ENCODE data around the gene CNIH3.
"Not testable (repeated sequence)": the region's sequence is repeated elsewhere in the genome, so short reads cannot be mapped to it uniquely, and the experiment has no call there.

CNIH3 gene

DNA sequence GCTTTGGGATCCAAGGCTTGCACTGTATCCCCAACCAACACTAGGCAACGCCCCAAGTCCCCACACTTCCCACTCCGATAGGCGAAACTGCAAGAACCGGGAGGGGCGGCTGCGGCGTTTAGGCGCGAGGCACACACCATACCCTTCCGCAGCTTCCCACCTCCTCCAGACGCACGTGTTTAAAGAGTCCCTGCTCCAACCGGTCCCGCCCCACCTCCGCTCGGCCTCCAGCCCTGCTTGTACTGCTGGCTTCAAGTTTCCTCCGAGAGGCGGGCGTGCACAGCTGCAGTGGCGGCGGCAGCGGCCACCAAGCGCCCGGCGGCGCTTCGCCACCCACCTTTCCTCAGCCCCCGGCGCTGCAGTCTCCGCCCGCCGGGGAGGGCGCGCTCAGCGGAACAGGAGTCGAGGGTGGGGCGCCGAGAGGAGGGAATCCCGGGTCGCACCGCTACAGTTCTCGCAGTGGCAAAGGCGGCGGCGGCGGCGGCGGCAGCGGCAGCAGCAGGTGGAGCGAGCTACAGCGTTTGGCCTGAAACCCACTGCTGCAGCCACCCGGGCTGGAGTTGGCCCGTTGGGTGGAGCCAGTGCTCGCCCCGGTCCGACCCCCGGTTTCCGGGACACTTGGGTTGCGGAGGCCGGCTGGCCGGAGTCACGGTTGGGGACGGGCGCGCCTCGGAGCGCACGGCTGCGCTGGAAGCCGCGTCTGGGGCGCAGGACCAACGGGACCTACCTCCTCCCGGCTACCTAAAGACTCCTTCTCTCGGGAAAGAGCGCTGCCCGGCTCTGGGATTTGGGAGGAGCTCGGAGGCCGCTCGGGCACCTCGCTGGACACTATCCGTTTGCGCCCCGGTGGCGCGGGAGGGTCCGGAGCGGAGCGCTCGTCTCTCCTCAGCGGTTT, at the start of gene CNIH3:
TSS of gene CNIH3 (plus strand) at position 457 of the 895 bp plus-strand sequence. CDS start 858 bp downstream, outside the sequence.
- FAIRE-seq = no peak

DNA sequence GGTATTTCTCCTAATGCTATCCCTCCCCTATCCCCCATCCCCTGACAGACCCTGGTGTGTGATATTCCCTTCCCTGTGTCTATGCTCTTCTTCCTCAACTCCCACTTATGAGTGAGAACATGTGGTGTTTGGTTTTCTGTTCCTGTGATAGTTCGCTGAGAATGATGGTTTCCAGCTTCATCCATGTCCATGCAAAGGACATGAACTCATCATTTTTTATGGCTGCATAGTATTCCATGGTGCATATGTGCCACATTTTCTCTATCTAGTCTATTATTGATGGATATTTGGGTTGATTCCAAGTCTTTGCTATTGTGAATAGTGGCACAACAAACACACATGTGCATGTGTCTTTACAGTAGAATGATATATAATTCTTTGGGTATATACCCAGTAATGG, 49.6 kb upstream of the CNIH3 start:
- FAIRE-seq = not testable (repeated sequence)

DNA sequence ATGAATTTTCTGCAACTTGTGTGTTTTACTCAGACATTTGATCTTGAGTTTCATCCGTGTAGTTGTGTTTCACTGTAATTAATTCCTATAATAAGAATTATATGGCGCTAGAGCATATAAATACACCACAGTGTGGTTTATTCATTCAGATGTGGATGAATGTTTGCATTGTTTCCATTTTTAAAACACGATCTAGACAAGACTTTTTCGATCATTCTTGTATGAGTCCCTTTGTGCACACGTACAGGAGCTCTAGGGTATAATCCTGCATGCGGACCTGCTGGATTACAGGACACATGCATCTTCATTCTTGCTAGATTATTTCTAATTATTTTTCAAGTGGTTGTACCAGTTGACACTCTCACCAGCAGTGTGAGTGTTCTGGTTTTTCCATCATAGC, 46.8 kb upstream of the CNIH3 start:
- no peak for FAIRE-seq

DNA sequence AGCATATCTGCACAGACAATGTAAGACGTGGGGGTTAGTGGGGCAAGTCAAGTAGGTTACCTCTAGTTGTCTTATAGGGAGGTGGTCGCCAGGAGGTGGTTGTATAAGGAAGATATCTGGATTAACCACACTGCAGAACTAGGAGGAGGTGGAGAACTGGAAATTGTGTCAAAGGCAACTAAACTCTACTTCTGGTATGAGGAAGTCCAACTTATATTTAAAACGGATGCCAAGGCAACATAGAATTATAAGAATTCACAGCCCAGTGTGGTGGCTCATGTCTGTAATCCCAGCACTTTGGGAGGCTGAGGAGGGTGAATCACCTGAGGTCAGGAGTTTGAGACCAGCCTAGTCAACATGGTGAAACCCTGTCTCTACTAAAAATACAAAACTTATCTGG, 44.1 kb upstream of the CNIH3 start:
- FAIRE-seq = not testable (repeated sequence)

DNA sequence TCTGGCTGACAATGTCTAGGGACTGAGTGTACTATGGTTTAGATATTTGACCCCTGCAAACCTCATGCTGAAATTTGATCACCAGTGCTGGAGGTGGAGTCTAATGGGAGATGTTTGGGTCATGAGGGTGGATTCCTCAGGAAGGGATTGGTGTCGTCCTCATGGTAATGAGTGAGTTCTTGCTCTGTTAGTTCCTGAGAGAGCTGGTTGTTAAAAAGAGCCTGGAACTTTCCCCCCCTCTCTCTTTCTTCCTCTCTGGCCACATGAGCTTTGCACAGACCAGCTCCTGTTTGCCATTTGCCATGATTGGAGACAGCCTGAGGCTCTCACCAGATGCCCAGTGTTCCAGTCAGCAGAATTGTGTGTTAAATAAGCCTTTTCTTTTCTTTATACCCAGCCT, 36.6 kb upstream of the CNIH3 start:
- FAIRE-seq = no peak

DNA sequence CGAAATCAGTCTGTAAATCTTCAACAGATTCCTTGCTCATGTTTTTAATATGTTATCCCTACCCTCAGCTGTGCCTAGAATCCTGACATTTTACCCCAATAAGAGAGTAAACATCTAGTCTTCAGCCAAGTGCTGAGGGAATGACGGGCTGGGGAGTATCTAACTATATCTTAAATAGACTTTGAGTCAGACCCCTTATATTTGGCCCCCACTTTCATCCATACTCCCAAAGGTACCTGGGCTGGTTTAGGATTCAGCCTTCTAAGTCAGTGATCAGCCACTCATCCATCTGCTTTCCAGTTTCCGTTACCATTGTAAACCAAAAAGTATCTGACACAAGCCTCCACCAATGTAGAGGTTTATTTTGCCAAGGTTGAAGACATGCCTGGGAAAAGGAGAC, 36.1 kb upstream of the CNIH3 start:
- no peak for FAIRE-seq

DNA sequence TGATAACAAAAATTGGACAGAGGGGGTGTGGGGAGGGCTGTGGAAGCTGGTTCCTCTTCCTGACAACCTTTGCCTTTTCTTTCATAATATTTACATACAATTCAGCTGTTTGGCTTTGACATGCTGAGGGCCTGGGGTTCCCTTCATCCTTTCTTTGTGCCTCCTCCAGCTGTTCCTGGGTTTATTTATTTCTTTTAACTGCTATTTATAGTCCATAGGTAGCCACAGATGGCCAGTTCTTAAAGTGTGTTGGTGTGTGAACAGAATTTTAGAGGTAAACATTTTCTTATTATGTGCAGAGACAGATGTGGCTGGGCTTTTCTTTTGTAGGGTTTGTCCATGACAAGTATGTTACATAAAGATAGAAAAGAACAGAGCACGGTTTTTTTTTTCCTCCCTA, 34.1 kb upstream of the CNIH3 start:
- FAIRE-seq = no peak

DNA sequence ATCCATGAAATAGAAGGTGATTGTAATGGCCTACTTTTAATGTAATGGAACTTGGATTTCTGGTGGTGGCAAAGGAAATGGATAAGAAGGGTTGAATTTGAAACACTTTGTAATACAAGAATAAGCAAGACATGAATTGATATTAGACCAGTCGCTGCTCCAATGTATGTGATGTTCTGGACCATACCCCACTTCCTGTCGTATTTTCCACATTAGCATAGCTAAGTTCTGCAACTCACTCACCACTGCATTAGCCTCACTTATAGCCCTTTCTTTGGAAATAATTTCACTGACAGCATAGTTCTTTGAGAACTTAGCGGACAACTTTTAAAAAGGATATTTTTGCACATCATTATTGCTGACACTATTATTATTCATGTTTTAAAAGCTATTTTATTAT, 32.3 kb upstream of the CNIH3 start:
- no peak for FAIRE-seq

DNA sequence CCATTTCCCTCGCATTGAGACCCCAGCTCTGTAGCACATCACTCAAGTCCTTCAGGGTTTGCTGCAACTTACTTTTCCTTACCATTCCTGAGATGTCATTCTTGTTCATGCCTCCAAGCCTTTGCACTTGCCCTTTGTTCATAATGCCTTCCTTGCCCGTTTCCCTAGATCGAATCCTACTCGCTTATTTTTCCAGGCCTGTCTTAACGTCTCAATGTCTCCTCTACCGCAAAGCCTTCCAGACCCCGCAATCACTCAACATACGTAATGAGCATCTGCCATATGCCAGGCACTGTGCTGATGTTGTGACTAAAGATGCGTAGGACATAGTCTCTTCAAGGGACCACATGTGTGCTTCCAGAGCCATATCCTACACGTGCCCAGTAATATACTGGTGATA, 31.1 kb upstream of the CNIH3 start:
- FAIRE-seq = no peak

DNA sequence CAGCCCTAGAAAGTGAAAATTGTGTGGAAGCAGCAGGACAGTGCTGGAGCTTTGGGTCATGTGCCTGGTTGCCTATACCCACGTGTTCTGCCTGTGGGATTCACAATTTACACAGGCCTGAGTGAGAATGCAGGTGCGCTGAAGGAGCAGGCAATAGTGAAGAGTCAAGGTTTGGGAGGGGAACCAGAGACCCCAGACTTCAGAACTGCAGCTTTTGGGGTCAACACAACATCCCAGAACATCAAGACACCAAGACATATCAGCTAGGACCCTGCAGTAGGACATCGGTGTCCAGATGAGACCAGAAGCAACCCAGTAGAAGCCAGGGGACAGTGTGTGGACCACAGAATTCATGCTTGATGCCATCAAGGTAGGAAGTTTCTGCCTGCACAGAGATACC, 29.1 kb upstream of the CNIH3 start:
- FAIRE-seq = no peak

DNA sequence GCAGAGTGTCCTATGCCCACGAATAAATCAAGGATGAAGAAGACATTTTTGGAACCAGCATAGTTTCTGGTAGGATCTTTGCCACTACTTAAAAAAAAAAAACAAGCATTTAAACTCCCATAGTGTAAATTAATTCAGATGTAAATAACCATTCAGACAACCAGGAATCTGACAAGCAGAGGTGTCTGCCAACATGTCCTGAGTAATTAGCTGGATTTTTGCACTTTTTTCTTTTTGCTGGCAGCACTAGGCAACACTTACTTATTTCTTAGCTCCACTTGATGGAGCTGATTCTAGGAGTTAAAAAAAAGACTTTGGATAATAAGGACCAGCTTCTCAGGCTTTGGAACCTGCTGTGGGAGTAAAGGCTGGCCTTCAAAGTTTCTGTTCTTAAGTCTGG, 27.6 kb upstream of the CNIH3 start:
- no peak for FAIRE-seq

DNA sequence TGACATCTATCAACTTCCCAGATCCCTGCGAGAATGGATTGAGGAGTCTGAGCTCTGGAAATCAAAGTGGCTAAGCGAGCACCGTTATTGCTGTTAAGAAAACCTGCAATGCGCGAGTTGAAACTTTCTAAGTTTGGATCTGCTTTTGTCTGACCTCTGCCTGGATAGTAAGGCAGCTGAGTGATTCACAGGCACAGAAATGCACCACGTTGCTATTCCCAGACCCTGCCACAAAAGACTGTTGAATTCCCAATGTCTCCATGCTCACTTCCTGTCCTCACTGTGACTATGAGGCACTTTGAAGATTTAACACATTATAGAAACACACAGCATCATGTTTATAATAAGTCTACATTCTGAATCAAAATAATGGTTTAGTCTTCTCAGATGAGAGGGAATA, 27.1 kb upstream of the CNIH3 start:
- FAIRE-seq = no peak

DNA sequence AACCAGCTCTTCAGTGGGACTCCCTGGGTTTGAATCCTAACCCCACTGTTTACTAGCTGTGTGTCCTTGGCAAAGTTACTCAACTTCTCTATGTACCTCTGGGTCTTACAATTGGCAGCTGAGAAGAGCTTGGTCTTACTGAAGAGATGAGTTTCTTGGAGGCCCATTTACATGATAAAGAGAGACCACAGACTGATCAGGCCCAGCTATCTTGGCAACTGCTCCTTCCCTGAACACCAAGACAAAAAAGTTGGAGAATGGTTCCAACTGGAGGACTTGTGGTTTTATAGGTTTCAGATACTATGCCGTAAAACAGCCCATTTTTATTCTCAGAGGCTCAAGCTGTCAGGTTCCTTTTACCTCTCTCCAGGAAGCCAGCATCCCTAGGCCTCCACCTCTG, 24.8 kb upstream of the CNIH3 start:
- FAIRE-seq = no peak

DNA sequence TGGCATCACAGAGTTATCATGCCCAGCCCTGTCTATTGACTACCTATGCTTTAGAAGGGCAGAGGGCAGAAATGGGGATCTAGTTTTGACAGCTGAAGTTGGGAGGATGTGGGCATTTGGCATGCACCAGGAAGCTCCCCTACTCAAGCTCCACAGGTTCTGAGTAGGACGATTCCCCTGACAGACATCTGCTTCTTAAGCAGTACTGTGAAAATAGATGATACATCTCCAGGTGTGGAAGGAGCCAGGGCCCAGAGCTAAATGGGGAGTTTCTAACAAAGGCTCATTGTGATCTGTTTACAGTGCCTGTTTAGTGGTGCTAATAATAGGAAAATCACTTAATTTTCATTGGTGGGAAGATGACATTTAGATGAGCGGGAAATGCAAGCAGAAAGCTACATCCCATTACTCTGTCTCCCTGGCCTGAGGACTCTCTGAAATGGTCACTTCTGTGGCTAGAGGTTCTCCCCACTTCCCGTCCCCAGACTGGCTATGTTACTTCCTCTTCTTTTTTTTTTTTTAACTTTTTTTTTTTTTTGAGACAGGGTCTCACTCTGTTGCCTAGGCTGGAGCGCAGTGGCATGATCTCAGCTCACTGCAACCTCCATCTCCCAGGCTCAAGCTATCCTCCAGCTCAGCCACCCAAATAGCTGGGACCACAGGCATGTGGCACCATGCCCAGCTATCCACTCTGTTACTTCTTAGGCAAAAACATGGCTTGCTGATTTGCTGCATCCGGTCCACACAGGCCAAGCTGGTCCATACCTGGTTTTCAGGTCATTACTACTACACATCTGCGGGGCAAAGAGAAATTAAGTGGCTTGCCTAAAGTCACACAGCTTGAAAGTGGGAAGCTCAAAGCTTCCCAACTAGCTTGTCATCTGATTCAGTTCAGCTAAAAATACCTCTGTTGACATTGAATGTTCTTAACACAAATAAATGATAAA, 23.2 kb upstream of the CNIH3 start:
- no peak for FAIRE-seq

DNA sequence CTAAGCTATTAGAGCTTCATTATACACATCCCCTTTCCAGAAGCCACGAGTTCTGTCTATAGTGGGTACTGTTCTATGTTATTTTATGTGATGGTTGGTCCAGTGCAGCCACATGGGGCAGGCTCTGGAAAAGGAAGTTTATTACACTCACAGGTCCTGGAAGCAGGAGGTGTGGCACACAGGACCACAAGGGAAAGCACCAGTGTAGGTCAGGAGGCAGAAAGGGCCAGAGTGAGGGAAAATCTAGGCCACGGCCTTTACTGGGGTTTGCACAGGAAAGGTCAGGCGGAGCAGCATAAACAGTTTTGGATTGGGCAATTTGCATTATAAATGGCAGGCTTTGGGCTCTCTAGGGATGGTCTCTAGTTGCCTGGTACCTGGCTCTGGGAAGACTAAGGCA, 21.8 kb upstream of the CNIH3 start:
- FAIRE-seq = no peak

DNA sequence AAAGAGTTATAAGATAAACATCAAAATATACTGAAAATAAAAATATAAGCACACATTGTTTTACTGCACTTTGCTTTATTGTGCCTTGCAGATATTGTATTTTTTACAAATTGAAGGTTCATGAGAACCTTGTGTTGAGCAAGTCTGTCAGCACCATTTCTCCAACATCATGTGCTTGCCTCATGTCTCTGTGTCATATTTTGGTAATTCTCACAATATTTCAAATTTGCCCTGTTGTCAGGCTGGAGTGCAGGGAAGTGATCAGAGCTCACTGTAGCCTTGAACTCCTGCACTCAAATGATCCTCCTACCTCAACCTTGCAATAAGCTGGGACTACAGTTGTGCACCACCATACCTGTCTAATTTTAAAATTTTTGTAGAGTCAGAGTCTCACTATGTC, 21.3 kb upstream of the CNIH3 start:
- FAIRE-seq = no peak

DNA sequence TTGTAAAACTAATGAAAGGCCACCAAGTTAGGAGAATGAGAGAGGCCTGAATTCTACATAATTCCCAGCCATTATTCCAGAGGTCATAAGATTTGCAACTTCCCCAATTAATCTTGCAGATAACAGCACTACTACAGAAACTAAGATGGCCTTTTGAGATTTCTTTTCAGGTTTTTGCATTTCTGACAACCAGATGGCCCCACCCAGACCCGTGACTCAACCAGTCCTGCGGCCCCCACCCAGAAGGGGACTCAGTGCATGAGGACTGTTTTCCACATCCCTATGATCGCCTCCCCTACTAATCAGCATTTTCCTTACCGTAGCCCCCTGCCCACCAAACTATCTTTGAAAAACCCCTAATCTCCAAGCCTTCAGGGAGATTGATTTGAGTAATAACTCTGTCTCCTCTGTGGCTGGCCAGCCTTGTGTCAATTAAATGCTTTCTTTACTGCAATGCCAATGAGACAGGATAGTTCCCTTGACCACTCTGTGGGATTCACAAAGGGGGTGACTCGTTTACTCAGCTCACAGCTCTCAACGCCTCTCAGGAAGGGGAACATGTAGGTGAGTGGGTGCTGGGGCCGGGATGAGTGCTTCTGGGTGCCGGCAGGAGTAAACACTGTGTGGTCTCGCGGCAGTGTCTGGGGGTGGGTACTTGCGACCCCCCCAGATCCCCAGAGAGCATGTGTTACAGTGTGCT, 10.5 kb upstream of the CNIH3 start:
- FAIRE-seq = no peak

DNA sequence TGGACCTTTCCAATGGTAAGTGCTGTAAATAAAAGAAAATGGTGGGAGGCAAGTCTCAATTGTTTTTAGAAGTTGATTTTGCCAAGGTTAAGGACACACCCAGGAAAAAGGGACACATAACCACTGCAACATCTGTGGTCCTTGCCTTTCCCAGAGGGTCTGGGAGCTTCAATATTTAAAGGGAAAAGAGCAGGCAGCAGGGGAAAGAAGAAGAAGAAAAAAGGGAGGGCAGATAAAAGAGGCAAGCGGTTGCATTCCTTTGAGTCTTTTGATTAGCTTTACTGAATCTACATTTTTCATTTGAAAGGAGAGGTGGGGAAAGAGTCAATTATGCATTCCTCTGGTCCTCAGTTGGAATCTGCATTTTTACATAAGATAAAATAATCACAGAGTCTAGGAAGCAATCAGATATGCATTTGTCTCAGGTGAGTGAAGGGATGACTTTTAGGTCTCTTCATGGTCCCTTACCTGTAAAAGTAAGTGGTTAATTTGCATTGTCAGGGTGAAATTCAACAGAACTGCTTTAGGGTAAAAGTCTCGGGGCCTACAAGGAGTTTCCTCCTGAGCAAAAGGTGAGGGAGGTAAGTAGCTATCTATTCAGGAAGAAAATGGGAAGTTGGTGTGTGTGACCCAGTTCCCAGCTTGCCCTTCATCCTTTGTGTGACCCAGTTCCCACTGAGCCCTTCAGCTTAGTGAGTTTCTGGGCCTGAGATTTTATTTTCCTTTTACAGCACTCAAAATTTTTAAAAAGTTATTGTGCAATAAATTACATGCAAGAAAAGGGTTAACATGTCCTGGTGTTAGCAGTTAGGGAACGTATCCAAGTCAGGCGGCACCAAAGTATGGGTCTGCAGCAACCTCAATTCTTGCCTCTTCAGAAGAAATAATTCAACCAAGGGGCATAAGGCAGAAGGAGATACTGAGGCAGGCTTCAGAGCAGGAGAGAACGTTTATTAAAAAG, 8.6 kb upstream of the CNIH3 start:
- no peak for FAIRE-seq

DNA sequence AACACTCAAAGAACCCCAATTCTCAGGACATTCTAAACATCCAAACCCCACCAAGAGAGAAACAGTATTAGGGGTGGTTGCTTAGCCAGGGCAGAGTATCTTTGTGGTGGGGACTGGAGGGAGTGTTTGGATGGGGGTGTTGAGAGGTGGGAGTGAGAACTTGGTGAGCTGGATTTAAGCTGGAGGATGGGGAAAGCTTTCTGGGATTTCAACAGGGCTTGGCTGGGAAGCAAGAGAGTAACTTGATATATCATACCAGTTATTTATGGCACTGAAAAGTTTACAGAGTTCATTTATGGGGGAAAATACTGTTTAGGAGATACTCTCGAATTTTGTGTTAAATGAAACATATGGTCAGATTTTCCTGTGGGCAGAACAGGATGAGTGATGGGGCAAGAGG, 6.8 kb upstream of the CNIH3 start:
- FAIRE-seq = no peak

DNA sequence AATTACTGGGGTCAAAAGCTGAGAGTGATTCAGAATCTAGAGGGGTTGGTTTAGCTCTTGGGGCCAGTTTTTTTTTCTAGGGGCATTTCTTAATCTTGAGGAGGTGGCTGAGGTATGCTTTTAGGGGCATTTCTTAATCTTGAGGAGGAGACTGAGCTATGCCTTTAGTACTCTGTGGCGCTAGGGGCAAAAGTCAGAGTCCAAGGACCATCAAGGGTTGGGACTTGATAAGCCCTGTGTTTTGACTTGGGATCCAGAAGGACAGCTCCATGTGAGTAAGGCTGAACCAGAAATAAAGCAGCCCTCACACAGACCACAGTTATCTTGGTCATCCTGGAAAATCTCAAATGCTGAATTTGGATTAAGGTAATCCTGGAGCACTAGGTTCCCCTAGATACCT, 3.9 kb upstream of the CNIH3 start:
- no peak for FAIRE-seq

DNA sequence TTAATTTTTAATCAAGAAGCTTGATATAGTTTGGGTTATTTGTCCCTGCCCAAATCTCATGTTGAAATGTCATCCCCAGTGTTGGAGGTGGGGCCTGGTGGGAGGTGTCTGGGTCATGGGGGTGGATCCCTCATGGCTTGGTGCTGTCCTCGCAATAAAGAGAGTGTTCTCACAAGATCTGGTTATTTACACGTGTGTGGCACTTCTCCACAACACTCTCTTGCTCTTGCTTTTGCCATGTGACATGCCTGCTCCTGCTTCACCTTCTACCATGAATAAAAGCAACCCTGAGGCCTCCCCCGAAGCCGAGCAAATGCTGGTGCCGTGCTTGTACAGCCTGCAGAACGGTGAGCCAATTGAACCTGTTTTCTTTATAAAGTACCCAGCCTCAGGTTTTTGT, 2.6 kb upstream of the CNIH3 start:
- FAIRE-seq = no peak

Data from G401.6 (cell line).